Measurements from ENCODE around the gene FHOD3. TPM values are rescaled to one million over a fixed set of nuclear protein-coding genes. Genes with fewer than 3 reads are reported as not detected.

FHOD3 gene
- total RNA-seq, 1 experiment from 2014 or later: 0.34 TPM

- Histone ChIP-seq H3K27me3 (replicated peaks; ENCODE audit: insufficient read depth, low read depth, low read length, poor library complexity) (no peaks in the 10 kb centered on the region), H3K27ac (ENCODE audit: low read depth, low read length, poor library complexity, severe bottlenecking) (no peak overlapping the region), H3K4me1 (ENCODE audit: insufficient read depth, low read length, poor library complexity, severe bottlenecking) (no peaks in the 10 kb centered on the region), H3K9me3 (ENCODE audit: low read depth, low read length, poor library complexity, severe bottlenecking) (no peaks in the 10 kb centered on the region), H3K36me3 (ENCODE audit: insufficient read depth, low read length, poor library complexity, severe bottlenecking) (no peaks in the 10 kb centered on the region), H3K4me3 (ENCODE audit: low read depth, low read length, poor library complexity, severe bottlenecking) (no peak overlapping the region)
- TF ChIP-seq CTCF (conservative IDR thresholded peaks at IDR 0.05; ENCODE audit: low read depth, low read length): no peak
- TF ChIP-seq EZH2 (IDR thresholded peaks at IDR 0.05; ENCODE audit: borderline replicate concordance, low read depth, low read length, poor library complexity, severe bottlenecking): no peak
- no peak for DNase-seq (ENCODE audit: low spot score)
- CTCF ChIA-PET: no interaction called here
- intact Hi-C loops (cut with micrococcal nuclease; ENCODE audit: unreplicated experiment): no loop called here
- POLR2A ChIA-PET (ENCODE audit: low non-redundant PET): no interaction called here
- BruUV-seq (replicated peaks): no TSS peak
Observed at GRCh38 chr18:36314098-36314497, 16.6 kb downstream of the FHOD3 start.

GRCh38 chr18:36314754-36315153 is 17.2 kb downstream of the FHOD3 start:
- Histone ChIP-seq H3K27ac (ENCODE audit: low read depth, low read length, poor library complexity, severe bottlenecking) (no peak overlapping the region), H3K4me3 (ENCODE audit: low read depth, low read length, poor library complexity, severe bottlenecking) (no peak overlapping the region), H3K9me3 (ENCODE audit: low read depth, low read length, poor library complexity, severe bottlenecking) (no peaks in the 10 kb centered on the region), H3K27me3 (replicated peaks; ENCODE audit: insufficient read depth, low read depth, low read length, poor library complexity) (no peaks in the 10 kb centered on the region), H3K36me3 (ENCODE audit: insufficient read depth, low read length, poor library complexity, severe bottlenecking) (no peaks in the 10 kb centered on the region), H3K4me1 (ENCODE audit: insufficient read depth, low read length, poor library complexity, severe bottlenecking) (no peaks in the 10 kb centered on the region)
- DNase-seq (ENCODE audit: low spot score): no peak
- no peak for TF ChIP-seq EZH2 (IDR thresholded peaks at IDR 0.05; ENCODE audit: borderline replicate concordance, low read depth, low read length, poor library complexity, severe bottlenecking)
- TF ChIP-seq CTCF (conservative IDR thresholded peaks at IDR 0.05; ENCODE audit: low read depth, low read length): no peak
- POLR2A ChIA-PET (ENCODE audit: low non-redundant PET): no interaction called here
- CTCF ChIA-PET: no interaction called here
- no TSS peak for BruUV-seq (replicated peaks)
- intact Hi-C loops (cut with micrococcal nuclease; ENCODE audit: unreplicated experiment): no loop called here

GRCh38 chr18:36315736-36316135 is 18.2 kb downstream of the FHOD3 start:
- no peaks in the 10 kb centered on the region for H3K4me1 ChIP-seq (ENCODE audit: insufficient read depth, low read length, poor library complexity, severe bottlenecking)
- H3K27me3 ChIP-seq (replicated peaks; ENCODE audit: insufficient read depth, low read depth, low read length, poor library complexity): no peaks in the 10 kb centered on the region
- ChIA-PET CTCF (no interaction called here), POLR2A (ENCODE audit: low non-redundant PET) (no interaction called here)
- H3K4me3 ChIP-seq (ENCODE audit: low read depth, low read length, poor library complexity, severe bottlenecking): no peak overlapping the region
- TF ChIP-seq CTCF (conservative IDR thresholded peaks at IDR 0.05; ENCODE audit: low read depth, low read length): no peak
- TF ChIP-seq EZH2 (IDR thresholded peaks at IDR 0.05; ENCODE audit: borderline replicate concordance, low read depth, low read length, poor library complexity, severe bottlenecking): no peak
- H3K9me3 ChIP-seq (ENCODE audit: low read depth, low read length, poor library complexity, severe bottlenecking): no peaks in the 10 kb centered on the region
- BruUV-seq (replicated peaks): no TSS peak
- H3K36me3 ChIP-seq (ENCODE audit: insufficient read depth, low read length, poor library complexity, severe bottlenecking): no peaks in the 10 kb centered on the region
- intact Hi-C loops (cut with micrococcal nuclease; ENCODE audit: unreplicated experiment): no loop called here
- DNase-seq (ENCODE audit: low spot score): no peak
- H3K27ac ChIP-seq (ENCODE audit: low read depth, low read length, poor library complexity, severe bottlenecking): no peak overlapping the region

Data from A673 (cell line).